ENCODE data around the gene YBX3.

DNA sequence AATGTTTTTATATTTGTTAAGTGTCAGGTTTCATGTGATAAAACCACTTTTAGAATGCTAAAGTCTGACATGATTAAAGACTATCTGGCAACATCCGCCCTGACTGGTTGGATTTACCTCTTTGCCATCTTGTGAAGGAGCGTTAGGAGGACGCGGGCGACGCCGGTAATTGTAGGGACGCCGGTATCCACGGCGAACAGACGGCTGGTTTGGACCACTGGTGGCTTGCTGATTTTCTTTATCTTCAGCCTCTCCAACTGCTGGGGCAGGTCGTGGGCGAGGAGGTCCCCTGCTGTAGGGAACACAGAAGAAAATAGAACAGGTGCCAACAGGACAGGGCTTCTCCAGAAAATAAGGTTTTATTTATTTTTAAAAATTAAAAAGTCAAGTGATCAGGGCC is 21.3 kb downstream of the YBX3 start:
- TF ChIP-seq, protein P1, sequence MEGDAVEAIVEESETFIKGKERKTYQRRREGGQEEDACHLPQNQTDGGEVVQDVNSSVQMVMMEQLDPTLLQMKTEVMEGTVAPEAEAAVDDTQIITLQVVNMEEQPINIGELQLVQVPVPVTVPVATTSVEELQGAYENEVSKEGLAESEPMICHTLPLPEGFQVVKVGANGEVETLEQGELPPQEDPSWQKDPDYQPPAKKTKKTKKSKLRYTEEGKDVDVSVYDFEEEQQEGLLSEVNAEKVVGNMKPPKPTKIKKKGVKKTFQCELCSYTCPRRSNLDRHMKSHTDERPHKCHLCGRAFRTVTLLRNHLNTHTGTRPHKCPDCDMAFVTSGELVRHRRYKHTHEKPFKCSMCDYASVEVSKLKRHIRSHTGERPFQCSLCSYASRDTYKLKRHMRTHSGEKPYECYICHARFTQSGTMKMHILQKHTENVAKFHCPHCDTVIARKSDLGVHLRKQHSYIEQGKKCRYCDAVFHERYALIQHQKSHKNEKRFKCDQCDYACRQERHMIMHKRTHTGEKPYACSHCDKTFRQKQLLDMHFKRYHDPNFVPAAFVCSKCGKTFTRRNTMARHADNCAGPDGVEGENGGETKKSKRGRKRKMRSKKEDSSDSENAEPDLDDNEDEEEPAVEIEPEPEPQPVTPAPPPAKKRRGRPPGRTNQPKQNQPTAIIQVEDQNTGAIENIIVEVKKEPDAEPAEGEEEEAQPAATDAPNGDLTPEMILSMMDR (IDR thresholded peaks at IDR 0.05) = no peak
- TF ChIP-seq POLR2A (IDR thresholded peaks at IDR 0.05; ENCODE audit: low read length) (no peak), FOXS1 (CRISPR knock-in tag; IDR thresholded peaks at IDR 0.05) (no peak), MAZ (IDR thresholded peaks at IDR 0.05; ENCODE audit: borderline replicate concordance, low read depth, low read length) (no peak)

Data from A549 (cell line).